SJCRH30 (cell line): ENCODE data around the gene TRIP10. TPM values are rescaled to one million over a fixed set of nuclear protein-coding genes. Genes with fewer than 3 reads are reported as not detected.
A peak's percentile ranks its signal among the peaks of the same experiment; 100 is the strongest.

Experiments used
- DNase-seq, 2 experiments: peaks; one replicate each; pipeline ENCODE4 v3.0.0-alpha.2; 2015 to 2020
- H3K27ac ChIP-seq: fragments of 250-450 bp; sonication (Bioruptor Pico); 2 replicates; pipeline ENCODE4 v1.5.1; 2020; ENCODE audit warnings: mild to moderate bottlenecking, moderate library complexity
- H3K27me3 ChIP-seq: fragments of 250-450 bp; sonication (Bioruptor Pico); 2 replicates; pipeline ENCODE4 v1.5.1; 2020; ENCODE audit warnings: mild to moderate bottlenecking, moderate library complexity
- H3K36me3 ChIP-seq: fragments of 250-450 bp; sonication (Bioruptor Pico); 2 replicates; pipeline ENCODE4 v1.5.1; 2020; ENCODE audit warnings: mild to moderate bottlenecking, moderate library complexity
- H3K4me1 ChIP-seq: fragments of 250-450 bp; sonication (Bioruptor Pico); 2 replicates; pipeline ENCODE4 v1.5.1; 2020; ENCODE audit warnings: mild to moderate bottlenecking, moderate library complexity
- H3K4me3 ChIP-seq: fragments of 250-450 bp; sonication (Bioruptor Pico); 2 replicates; pipeline ENCODE4 v1.5.1; 2020; ENCODE audit warnings: mild to moderate bottlenecking, moderate library complexity
- H3K9me3 ChIP-seq: fragments of 250-450 bp; sonication (Bioruptor Pico); replicated peaks from 2 replicates; pipeline ENCODE4 v1.5.1; 2020; ENCODE audit warnings: mild to moderate bottlenecking, moderate library complexity
- total RNA-seq: library from RNA; depleted of rRNA; stranded (reverse); fragments of >200 nt; shearing (Covaris generic); gene quantifications from 2 replicates; pipeline ENCODE4 v1.2.3, GENCODE V29; 2014; rRNA removed

TRIP10 gene, protein sequence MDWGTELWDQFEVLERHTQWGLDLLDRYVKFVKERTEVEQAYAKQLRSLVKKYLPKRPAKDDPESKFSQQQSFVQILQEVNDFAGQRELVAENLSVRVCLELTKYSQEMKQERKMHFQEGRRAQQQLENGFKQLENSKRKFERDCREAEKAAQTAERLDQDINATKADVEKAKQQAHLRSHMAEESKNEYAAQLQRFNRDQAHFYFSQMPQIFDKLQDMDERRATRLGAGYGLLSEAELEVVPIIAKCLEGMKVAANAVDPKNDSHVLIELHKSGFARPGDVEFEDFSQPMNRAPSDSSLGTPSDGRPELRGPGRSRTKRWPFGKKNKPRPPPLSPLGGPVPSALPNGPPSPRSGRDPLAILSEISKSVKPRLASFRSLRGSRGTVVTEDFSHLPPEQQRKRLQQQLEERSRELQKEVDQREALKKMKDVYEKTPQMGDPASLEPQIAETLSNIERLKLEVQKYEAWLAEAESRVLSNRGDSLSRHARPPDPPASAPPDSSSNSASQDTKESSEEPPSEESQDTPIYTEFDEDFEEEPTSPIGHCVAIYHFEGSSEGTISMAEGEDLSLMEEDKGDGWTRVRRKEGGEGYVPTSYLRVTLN
- total RNA-seq, result 39.3 and 40.5 TPM in 2 replicates

GRCh38 chr19:6739390-6739882 lies at the start of gene TRIP10:
Gene TRIP10 (plus strand): TSS chr19:6739680. CDS start chr19:6739762, 82 bp downstream.
- Histone ChIP-seq H3K4me3 (peak within 1 kb of the TSS; percentile 82), H3K36me3 (peaks cover 3% of the 10 kb centered on the region; the same call in 1 of the 2 replicates), H3K9me3 (no peaks in the 10 kb centered on the region), H3K4me1 (peaks cover 16% of the 10 kb centered on the region), H3K27ac (peak within 1 kb of the TSS; percentile 35), H3K27me3 (no peaks in the 10 kb centered on the region)
- DNase-seq, result peak; percentile 74 to 88

- H3K4me3 ChIP-seq, result no peak overlapping the region
- no peaks in the 10 kb centered on the region for H3K4me1 ChIP-seq
- H3K36me3 ChIP-seq, result no peaks in the 10 kb centered on the region
- H3K27me3 ChIP-seq, result no peaks in the 10 kb centered on the region
- no peak for DNase-seq
- no peaks in the 10 kb centered on the region for H3K9me3 ChIP-seq
- H3K27ac ChIP-seq, result no peak overlapping the region
Measured at GRCh38 chr19:6690160-6690885, 49.2 kb upstream of the TRIP10 start.

- Histone ChIP-seq H3K9me3 (no peaks in the 10 kb centered on the region), H3K36me3 (no peaks in the 10 kb centered on the region), H3K27ac (no peak overlapping the region)
Measured at GRCh38 chr19:6691342-6691741, 48.1 kb upstream of the TRIP10 start.

DNA sequence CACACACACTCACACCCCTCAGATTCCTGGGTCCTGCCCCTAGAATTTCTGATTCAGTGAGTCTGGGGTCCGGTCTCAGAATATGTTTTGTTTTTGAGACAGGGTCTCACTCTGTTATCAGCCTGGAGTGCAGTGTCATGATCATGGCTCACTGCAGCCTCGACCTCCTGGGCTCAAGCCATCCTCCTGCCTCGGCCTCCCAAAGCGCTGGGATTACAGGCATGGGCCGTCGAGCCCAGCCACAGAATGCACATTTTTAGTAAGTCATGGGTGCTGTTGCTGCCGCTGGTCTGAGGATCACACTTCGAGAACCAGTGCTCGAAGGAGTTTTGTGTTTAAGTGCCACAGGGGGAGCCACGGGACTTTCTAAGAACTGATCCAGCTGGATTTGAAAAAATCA lies 47.5 kb upstream of the TRIP10 start:
- Histone ChIP-seq H3K9me3 (no peaks in the 10 kb centered on the region), H3K4me3 (no peak overlapping the region), H3K4me1 (no peaks in the 10 kb centered on the region), H3K36me3 (no peaks in the 10 kb centered on the region), H3K27ac (no peak overlapping the region), H3K27me3 (no peaks in the 10 kb centered on the region)
- DNase-seq, result no peak

More at GRCh38 chr19:6691342-6691741, 48.1 kb upstream of the TRIP10 start:
- Histone ChIP-seq H3K27me3 (no peaks in the 10 kb centered on the region), H3K4me3 (no peak overlapping the region), H3K4me1 (no peaks in the 10 kb centered on the region)
- DNase-seq, result no peak

- Histone ChIP-seq H3K36me3 (no peaks in the 10 kb centered on the region), H3K27ac (no peak overlapping the region), H3K9me3 (no peaks in the 10 kb centered on the region), H3K27me3 (no peaks in the 10 kb centered on the region), H3K4me1 (no peaks in the 10 kb centered on the region), H3K4me3 (no peak overlapping the region)
- no peak for DNase-seq
Measured at GRCh38 chr19:6693056-6693471, 46.4 kb upstream of the TRIP10 start.

GRCh38 chr19:6693681-6694080 lies 45.8 kb upstream of the TRIP10 start:
- Histone ChIP-seq H3K36me3 (no peaks in the 10 kb centered on the region), H3K4me3 (no peak overlapping the region), H3K27me3 (no peaks in the 10 kb centered on the region), H3K4me1 (no peaks in the 10 kb centered on the region), H3K9me3 (no peaks in the 10 kb centered on the region), H3K27ac (no peak overlapping the region)
- no peak for DNase-seq

GRCh38 chr19:6694147-6694815 lies 45.2 kb upstream of the TRIP10 start:
- Histone ChIP-seq H3K36me3 (no peaks in the 10 kb centered on the region), H3K27ac (no peak overlapping the region), H3K4me3 (no peak overlapping the region), H3K9me3 (no peaks in the 10 kb centered on the region), H3K27me3 (no peaks in the 10 kb centered on the region), H3K4me1 (no peaks in the 10 kb centered on the region)
- DNase-seq, result no peak

- no peak for DNase-seq
- Histone ChIP-seq H3K27me3 (no peaks in the 10 kb centered on the region), H3K4me3 (no peak overlapping the region), H3K9me3 (no peaks in the 10 kb centered on the region), H3K4me1 (no peaks in the 10 kb centered on the region), H3K36me3 (no peaks in the 10 kb centered on the region), H3K27ac (no peak overlapping the region)
Measured at GRCh38 chr19:6696239-6696820, 43.1 kb upstream of the TRIP10 start.

DNA sequence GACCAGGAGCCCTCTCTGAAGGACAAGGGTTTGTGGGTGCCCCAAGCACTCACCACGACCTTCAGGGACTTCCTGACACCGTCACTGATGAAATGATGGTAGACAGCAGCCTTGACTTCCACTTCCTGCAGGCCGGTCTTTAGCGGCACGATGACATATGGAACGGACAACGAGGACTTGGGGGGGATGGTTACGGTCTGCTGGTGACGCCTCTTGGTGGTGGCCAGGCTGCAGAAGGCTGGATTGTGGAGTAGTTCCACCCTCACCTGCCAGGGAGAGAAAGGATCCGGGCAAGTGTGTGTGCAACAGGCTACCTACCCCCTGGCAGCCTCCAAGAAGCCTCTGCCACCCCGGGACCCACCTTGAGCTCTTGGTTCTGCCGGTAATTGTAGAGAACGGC lies 42.2 kb upstream of the TRIP10 start:
- H3K36me3 ChIP-seq, result no peaks in the 10 kb centered on the region
- H3K27me3 ChIP-seq, result no peaks in the 10 kb centered on the region
- H3K27ac ChIP-seq, result no peak overlapping the region
- no peaks in the 10 kb centered on the region for H3K9me3 ChIP-seq
- H3K4me3 ChIP-seq, result no peak overlapping the region
- no peaks in the 10 kb centered on the region for H3K4me1 ChIP-seq
- DNase-seq, result no peak

- no peak for DNase-seq
- H3K4me1 ChIP-seq, result no peaks in the 10 kb centered on the region
- no peaks in the 10 kb centered on the region for H3K9me3 ChIP-seq
Measured at GRCh38 chr19:6699935-6700334, 39.5 kb upstream of the TRIP10 start.

GRCh38 chr19:6700586-6701316 lies 38.7 kb upstream of the TRIP10 start:
- Histone ChIP-seq H3K4me1 (no peaks in the 10 kb centered on the region), H3K36me3 (no peaks in the 10 kb centered on the region), H3K9me3 (no peaks in the 10 kb centered on the region), H3K27ac (no peak overlapping the region), H3K27me3 (no peaks in the 10 kb centered on the region), H3K4me3 (no peak overlapping the region)
- DNase-seq, result no peak

More at GRCh38 chr19:6699935-6700334, 39.5 kb upstream of the TRIP10 start:
- no peaks in the 10 kb centered on the region for H3K36me3 ChIP-seq
- H3K4me3 ChIP-seq, result no peak overlapping the region
- no peak overlapping the region for H3K27ac ChIP-seq
- no peaks in the 10 kb centered on the region for H3K27me3 ChIP-seq

GRCh38 chr19:6705931-6706632 lies 33.4 kb upstream of the TRIP10 start:
- Histone ChIP-seq H3K9me3 (no peaks in the 10 kb centered on the region), H3K4me3 (no peak overlapping the region), H3K36me3 (no peaks in the 10 kb centered on the region), H3K27ac (no peak overlapping the region), H3K27me3 (no peaks in the 10 kb centered on the region), H3K4me1 (no peaks in the 10 kb centered on the region)
- DNase-seq, result no peak

- Histone ChIP-seq H3K4me3 (no peak overlapping the region), H3K4me1 (no peaks in the 10 kb centered on the region), H3K27me3 (no peaks in the 10 kb centered on the region)
Measured at GRCh38 chr19:6706633-6706958, 32.9 kb upstream of the TRIP10 start.

More at GRCh38 chr19:6706633-6706958, 32.9 kb upstream of the TRIP10 start:
- DNase-seq, result no peak
- H3K9me3 ChIP-seq, result no peaks in the 10 kb centered on the region
- no peaks in the 10 kb centered on the region for H3K36me3 ChIP-seq
- no peak overlapping the region for H3K27ac ChIP-seq
